HepG2 (cell line): ENCODE measurements around the gene L3MBTL3. TPM values are rescaled to one million over a fixed set of nuclear protein-coding genes. Genes with fewer than 3 reads are reported as not detected.

Experiments
- ATAC-seq: fragments of 200-7000 bp; cut with Tn5 transposase; 3 replicates; pipeline ENCODE4 v1.9.1; 2020; ENCODE audit warnings: mild to moderate bottlenecking, moderate library complexity
- BruUV-seq: library from RNA; stranded (reverse); fragments of 400-500 nt; replicated peaks from 2 replicates; lab custom pipeline; 2021; lab: Mats Ljungman, UMichigan
- CTCF ChIA-PET: fragments of 300-600 bp; formaldehyde crosslinking; extraction: SDS; loops from one replicate; lab custom pipeline; 2021; ENCODE audit warnings: low total read pairs, inconsistent platforms, low intra/inter-chr PET ratio; lab: Yijun Ruan, JAX
- POLR2A ChIA-PET: fragments of 350-600 bp; sonication (Branson Sonifier 250); formaldehyde crosslinking; loops from one replicate; lab custom pipeline; 2020; ENCODE audit warnings: antibody characterized with exemption, inconsistent platforms; lab: Yijun Ruan, JAX
- DNase-seq: peaks from one replicate; pipeline ENCODE4 v3.0.0-alpha.2; 2015; ENCODE audit warnings: low spot score
- FAIRE-seq: peaks from 3 replicates; lab custom pipeline; 2011; peaks lifted over from hg19 to GRCh38; lab: Jason Lieb, UNC
- H2AFZ ChIP-seq: one replicate; pipeline ENCODE4 v1.6.1; 2011; ENCODE audit warnings: low read length, inconsistent platforms
- H3K27ac ChIP-seq: fragments of 300-600 bp; 3 replicates; pipeline ENCODE4 v1.8.0; 2011; ENCODE audit warnings: mixed run types, mild to moderate bottlenecking, mixed read lengths, low read length, inconsistent platforms; ENCODE audit not compliant: insufficient read depth; ENCODE audit errors: extremely low read length
- H3K27me3 ChIP-seq, 2 experiments: fragments of 200-600 bp in 1 of 2; 2 replicates in 1 of 2; 3 replicates in 1 of 2; pipeline versions ENCODE4 v1.6.0 to v1.8.0; 2011; ENCODE audit warnings: low read length in 2 of 2, mild to moderate bottlenecking in 2 of 2, moderate library complexity in 2 of 2, inconsistent platforms in 1 of 2; ENCODE audit not compliant: insufficient read depth in 2 of 2, control insufficient read depth in 1 of 2
- H3K36me3 ChIP-seq, 2 experiments: fragments of 200-600 bp in 1 of 2; replicated peaks in 1 of 2; 2 replicates in 1 of 2; 3 replicates in 1 of 2; pipeline versions ENCODE4 v1.5.1 to v1.8.0; 2011; ENCODE audit warnings: low read length in 2 of 2, inconsistent platforms in 1 of 2; ENCODE audit not compliant: insufficient read depth in 2 of 2, control insufficient read depth in 1 of 2
- H3K4me1 ChIP-seq: 2 replicates; pipeline ENCODE4 v1.5.1; 2012; ENCODE audit warnings: low read length, inconsistent platforms; ENCODE audit not compliant: insufficient read depth
- H3K4me2 ChIP-seq: 2 replicates; pipeline ENCODE4 v1.6.0; 2011; ENCODE audit warnings: low read depth, low read length, inconsistent platforms
- H3K4me3 ChIP-seq, 3 experiments: fragments of 200-600 bp in 1 of 3; sonication (generic), shearing (Covaris generic) in 1 of 3; replicated peaks in 1 of 3; 2 replicates each; pipeline ENCODE4 v1.5.1; 2011 to 2016; ENCODE audit warnings: low read length in 3 of 3, inconsistent platforms in 2 of 3, low read depth in 2 of 3, mild to moderate bottlenecking in 2 of 3, control low read depth in 1 of 3, mixed read lengths in 1 of 3; ENCODE audit not compliant: insufficient read depth in 1 of 3
- H3K79me2 ChIP-seq: one replicate; pipeline ENCODE4 v1.6.1; 2011; ENCODE audit warnings: low read length, inconsistent platforms; ENCODE audit not compliant: insufficient read depth
- H3K9ac ChIP-seq: 2 replicates; pipeline ENCODE4 v1.6.0; 2011; ENCODE audit warnings: mild to moderate bottlenecking, low read depth, low read length, inconsistent platforms; ENCODE audit not compliant: insufficient read depth
- H3K9me3 ChIP-seq: 2 replicates; pipeline ENCODE4 v1.5.1; 2012; ENCODE audit warnings: mild to moderate bottlenecking, low read length
- H4K20me1 ChIP-seq: 2 replicates; pipeline ENCODE4 v1.6.0; 2011; ENCODE audit warnings: inconsistent platforms, mild to moderate bottlenecking, low read length, moderate library complexity; ENCODE audit not compliant: insufficient read depth
- ATF2 ChIP-seq: sonication (generic); formaldehyde crosslinking; IDR thresholded peaks from 2 replicates; pipeline ENCODE4 v1.4.0; 2020; ENCODE audit warnings: missing genetic modification reagents
- CHD2 ChIP-seq: IDR thresholded peaks from 2 replicates; pipeline ENCODE4 v1.6.1; 2011; ENCODE audit warnings: low read depth, low read length, improper control_type of control experiment
- ELF4 ChIP-seq: sonication (generic); formaldehyde crosslinking; IDR thresholded peaks from 2 replicates; pipeline ENCODE4 v1.5.0; 2020; ENCODE audit warnings: missing genetic modification reagents, mild to moderate bottlenecking, moderate library complexity, borderline replicate concordance
- FOXO4 ChIP-seq: sonication (generic); formaldehyde crosslinking; conservative IDR thresholded peaks from 2 replicates; pipeline ENCODE4 v1.8.1; 2023; ENCODE audit warnings: missing genetic modification reagents
- KMT2A ChIP-seq: sonication (generic); formaldehyde crosslinking; IDR thresholded peaks from 2 replicates; pipeline ENCODE4 v1.4.0; 2020; ENCODE audit warnings: missing genetic modification reagents
- LRRFIP1 ChIP-seq: sonication (generic); formaldehyde crosslinking; conservative IDR thresholded peaks from 2 replicates; pipeline ENCODE4 v1.4.0; 2020; ENCODE audit warnings: missing genetic modification reagents
- MATR3 ChIP-seq: sonication (generic); formaldehyde crosslinking; IDR thresholded peaks from 2 replicates; pipeline ENCODE4 v1.4.0; 2020; ENCODE audit warnings: missing genetic modification reagents
- NONO ChIP-seq, 2 experiments: fragments of 450-650 bp in 1 of 2; sonication (generic) in 1 of 2; formaldehyde crosslinking in 1 of 2; IDR thresholded peaks in 1 of 2; conservative IDR thresholded peaks in 1 of 2; 2 replicates each; pipeline versions ENCODE4 v1.6.1 to v1.8.0; 2017 to 2022; ENCODE audit warnings: mild to moderate bottlenecking in 1 of 2, missing genetic modification reagents in 1 of 2, moderate library complexity in 1 of 2
- RBM22 ChIP-seq: fragments of 200-400 bp; formaldehyde crosslinking; optimal IDR thresholded peaks from 2 replicates; pipeline ENCODE3; 2017; ENCODE audit warnings: mild to moderate bottlenecking, low read length, moderate library complexity
- RORA ChIP-seq: sonication (generic); formaldehyde crosslinking; IDR thresholded peaks from 2 replicates; pipeline ENCODE4 v1.5.0; 2020; ENCODE audit warnings: mild to moderate bottlenecking, missing genetic modification reagents, moderate library complexity
- SALL2 ChIP-seq: sonication (generic); formaldehyde crosslinking; IDR thresholded peaks from 2 replicates; pipeline ENCODE4 v1.8.1; 2023; ENCODE audit warnings: mild to moderate bottlenecking, missing genetic modification reagents, inconsistent platforms
- TP53 ChIP-seq: sonication (generic); formaldehyde crosslinking; conservative IDR thresholded peaks from 2 replicates; pipeline ENCODE4 v1.4.0; 2020; ENCODE audit warnings: missing genetic modification reagents
- ZC3H13 ChIP-seq: sonication (generic); formaldehyde crosslinking; IDR thresholded peaks from 2 replicates; pipeline ENCODE4 v1.8.1; 2023; ENCODE audit warnings: mild to moderate bottlenecking, missing genetic modification reagents, moderate library complexity
- ZNF12 ChIP-seq: sonication (generic); formaldehyde crosslinking; IDR thresholded peaks from 2 replicates; pipeline ENCODE4 v1.5.0; 2020; ENCODE audit warnings: missing genetic modification reagents
- ZNF251 ChIP-seq: sonication (generic); formaldehyde crosslinking; IDR thresholded peaks from 2 replicates; pipeline ENCODE4 v1.9.0; 2021; ENCODE audit warnings: mild to moderate bottlenecking, missing genetic modification reagents
- ZNF777 ChIP-seq: sonication (generic); formaldehyde crosslinking; IDR thresholded peaks from 2 replicates; pipeline ENCODE4 v1.4.0; 2020; ENCODE audit warnings: missing genetic modification reagents
- WGBS: methylation state at CpG from one replicate; pipeline ENCODE4 v1.1.6; 2017; ENCODE audit warnings: low lambda C conversion rate; 5-methylcytosine and 5-hydroxymethylcytosine counted together
- in situ Hi-C: cut with HindIII; loops from 2 replicates; pipeline ENCODE4 v1.10.0; 2017; ENCODE audit warnings: low pct_unique_long_range_greater_than_20kb; ENCODE audit not compliant: extremely low pct_ligation_motif_present
- intact Hi-C: fragments of 100-400 bp; cut with micrococcal nuclease; formaldehyde crosslinking; loops from one replicate; pipeline ENCODE4 v1.10.0; 2022; ENCODE audit not compliant: unreplicated experiment
- polyA plus RNA-seq, 8 experiments: library from polyadenylated mRNA; depleted of rRNA in 3 of 8; stranded (reverse) in 7 of 8; unstranded in 1 of 8; fragments of >200 nt; fragmentation: Illumina TruSeq in 4 of 8; extraction: Trizol in 4 of 8; gene quantifications; 2 replicates each; pipeline versions ENCODE4 v1.2.1 to v1.2.3, GENCODE V29; 2011 to 2016; ENCODE audit warnings: low read depth in 4 of 8, missing spikeins in 1 of 8, mixed read lengths in 1 of 8; ENCODE audit not compliant: insufficient read depth in 1 of 8
- total RNA-seq, 5 experiments: library from RNA; depleted of rRNA; stranded (reverse); fragments of >200 nt; fragmentation: Illumina TruSeq; extraction: Trizol; gene quantifications; 2 replicates each; pipeline ENCODE4 v1.2.3, GENCODE V29; 2016; ENCODE audit warnings: low read depth in 1 of 5

L3MBTL3 gene
- total and polyA plus RNA-seq, 2 of the 13 experiments (the other 11 are each of a cell fraction or from before 2014, with no cell fraction given): 1.5 to 2.5 TPM

GRCh38 chr6:130033949-130034348 lies 15.6 kb downstream of the L3MBTL3 start:
- Histone ChIP-seq H3K4me2 (no peak overlapping the region), H2AFZ (no peak overlapping the region), H3K9me3 (no peaks in the 10 kb centered on the region), H3K9ac (no peak overlapping the region), H3K4me1 (no peaks in the 10 kb centered on the region), H4K20me1 (no peaks in the 10 kb centered on the region), H3K36me3 (no peaks in the 10 kb centered on the region), H3K79me2 (no peaks in the 10 kb centered on the region), H3K27ac (no peak overlapping the region), H3K4me3 (no peak overlapping the region), H3K27me3 (no peaks in the 10 kb centered on the region)
- ATAC-seq (no peak), DNase-seq (no peak), FAIRE-seq (no peak)
- CTCF ChIA-PET: no interaction called here
- TF ChIP-seq CHD2 (no peak), RORA (no peak), LRRFIP1 (CRISPR knock-in tag) (no peak), MATR3 (CRISPR knock-in tag) (no peak), KMT2A (CRISPR knock-in tag) (no peak), SALL2 (CRISPR knock-in tag) (no peak), ZNF777 (CRISPR knock-in tag) (no peak), NONO (IDR thresholded peaks at IDR 0.05) (no peak), NONO (CRISPR knock-in tag; conservative IDR thresholded peaks at IDR 0.05) (no peak), RBM22 (no peak), ATF2 (no peak), ELF4 (CRISPR knock-in tag) (no peak), TP53 (no peak), ZC3H13 (CRISPR knock-in tag) (no peak), ZNF12 (CRISPR knock-in tag) (no peak), FOXO4 (no peak), ZNF251 (CRISPR knock-in tag) (no peak)
- no TSS peak for BruUV-seq
- intact Hi-C loops (no loop called here), in situ Hi-C loops (no loop called here)
- WGBS: 50% methylated on average over 5 of the region's 5 CpGs
- POLR2A ChIA-PET: no interaction called here
